DOHH2 (cell line): ENCODE measurements around the gene NAP1L5.

ENCODE experiments used
- H3F3A ChIP-seq: fragments of 200-600 bp; sonication (generic), shearing (Covaris generic); 2 replicates; pipeline ENCODE4 v1.6.0; 2016; ENCODE audit warnings: antibody characterized with exemption, mild to moderate bottlenecking; ENCODE audit not compliant: control insufficient read depth, insufficient read depth
- H3K27ac ChIP-seq: fragments of 200-600 bp; sonication (generic); 2 replicates; pipeline ENCODE4 v1.5.1; 2014; ENCODE audit warnings: low read depth, mild to moderate bottlenecking, low read length, moderate library complexity
- H3K27me3 ChIP-seq: fragments of 200-600 bp; sonication (generic); 2 replicates; pipeline ENCODE4 v1.6.1; 2014; ENCODE audit warnings: mild to moderate bottlenecking, low read length, mixed read lengths; ENCODE audit not compliant: control insufficient read depth
- H3K36me3 ChIP-seq: fragments of 200-600 bp; sonication (generic); 2 replicates; pipeline ENCODE4 v1.6.1; 2014; ENCODE audit warnings: mild to moderate bottlenecking, low read length, moderate library complexity, mixed read lengths; ENCODE audit not compliant: control insufficient read depth
- H3K4me1 ChIP-seq: fragments of 200-600 bp; sonication (generic); 2 replicates; pipeline ENCODE4 v1.6.1; 2014; ENCODE audit warnings: mild to moderate bottlenecking, low read length, mixed read lengths; ENCODE audit not compliant: control insufficient read depth
- H3K4me2 ChIP-seq: fragments of 200-600 bp; sonication (generic); 2 replicates; pipeline ENCODE4 v1.6.0; 2014; ENCODE audit warnings: mild to moderate bottlenecking, low read length, moderate library complexity
- H3K4me3 ChIP-seq: fragments of 200-600 bp; sonication (generic); 2 replicates; pipeline ENCODE4 v1.5.1; 2014; ENCODE audit warnings: mild to moderate bottlenecking, low read length, mixed read lengths
- H3K79me2 ChIP-seq: fragments of 200-600 bp; sonication (generic); 2 replicates; pipeline ENCODE4 v1.6.1; 2014; ENCODE audit warnings: mild to moderate bottlenecking, low read length, mixed read lengths; ENCODE audit not compliant: control insufficient read depth
- H3K9me2 ChIP-seq: fragments of 200-600 bp; sonication (generic); replicated peaks from 2 replicates; pipeline ENCODE4 v1.6.1; 2014; ENCODE audit warnings: mild to moderate bottlenecking, low read length, mixed read lengths; ENCODE audit not compliant: control insufficient read depth
- H3K9me3 ChIP-seq: fragments of 200-600 bp; sonication (generic); 2 replicates; pipeline ENCODE4 v1.6.1; 2014; ENCODE audit warnings: antibody characterized with exemption, low read length, mixed read lengths; ENCODE audit not compliant: control insufficient read depth, insufficient read depth
- H4K20me1 ChIP-seq: fragments of 200-600 bp; sonication (generic); 2 replicates; pipeline ENCODE4 v1.6.0; 2014; ENCODE audit warnings: low read depth, mild to moderate bottlenecking, antibody characterized with exemption, low read length, moderate library complexity; ENCODE audit not compliant: control insufficient read depth, insufficient read depth
- EZH2phosphoT487 ChIP-seq: fragments of 200-600 bp; sonication (generic); IDR thresholded peaks from 2 replicates; pipeline ENCODE4 v1.6.1; 2017; ENCODE audit warnings: borderline replicate concordance, mild to moderate bottlenecking, antibody characterized with exemption, low read length, moderate library complexity, mixed read lengths
- TF ChIP-seq, protein P1 (sequence below): fragments of 200-600 bp; sonication (generic); IDR thresholded peaks from one replicate; pipeline ENCODE4 v1.5.1; 2014; ENCODE audit warnings: antibody characterized with exemption, mild to moderate bottlenecking, low read depth, low read length; ENCODE audit not compliant: poor library complexity, severe bottlenecking

NAP1L5 gene

DNA sequence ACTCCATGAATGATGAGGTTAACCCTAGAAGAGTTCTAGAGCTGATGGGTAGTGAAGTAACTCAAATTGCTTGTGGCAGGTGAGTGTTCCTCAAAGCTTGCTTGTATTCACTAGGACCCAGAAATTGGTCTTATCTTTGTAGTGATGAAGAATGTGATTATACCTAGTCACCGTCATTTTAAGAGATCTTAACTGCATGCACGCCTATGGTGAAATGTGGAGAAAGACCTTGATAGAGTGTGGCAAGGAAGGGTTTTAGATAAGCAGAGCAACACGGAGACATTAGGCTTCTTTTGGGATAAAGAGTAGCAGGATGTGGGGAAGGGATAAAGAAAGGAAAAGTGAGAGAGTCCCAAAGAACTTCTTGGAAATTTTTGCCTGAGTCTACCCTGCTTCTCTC is 42.4 kb downstream of the NAP1L5 start:
- no peaks in the 10 kb centered on the region for H3K79me2 ChIP-seq
- H3F3A ChIP-seq = no peaks in the 10 kb centered on the region
- TF ChIP-seq, protein P1, sequence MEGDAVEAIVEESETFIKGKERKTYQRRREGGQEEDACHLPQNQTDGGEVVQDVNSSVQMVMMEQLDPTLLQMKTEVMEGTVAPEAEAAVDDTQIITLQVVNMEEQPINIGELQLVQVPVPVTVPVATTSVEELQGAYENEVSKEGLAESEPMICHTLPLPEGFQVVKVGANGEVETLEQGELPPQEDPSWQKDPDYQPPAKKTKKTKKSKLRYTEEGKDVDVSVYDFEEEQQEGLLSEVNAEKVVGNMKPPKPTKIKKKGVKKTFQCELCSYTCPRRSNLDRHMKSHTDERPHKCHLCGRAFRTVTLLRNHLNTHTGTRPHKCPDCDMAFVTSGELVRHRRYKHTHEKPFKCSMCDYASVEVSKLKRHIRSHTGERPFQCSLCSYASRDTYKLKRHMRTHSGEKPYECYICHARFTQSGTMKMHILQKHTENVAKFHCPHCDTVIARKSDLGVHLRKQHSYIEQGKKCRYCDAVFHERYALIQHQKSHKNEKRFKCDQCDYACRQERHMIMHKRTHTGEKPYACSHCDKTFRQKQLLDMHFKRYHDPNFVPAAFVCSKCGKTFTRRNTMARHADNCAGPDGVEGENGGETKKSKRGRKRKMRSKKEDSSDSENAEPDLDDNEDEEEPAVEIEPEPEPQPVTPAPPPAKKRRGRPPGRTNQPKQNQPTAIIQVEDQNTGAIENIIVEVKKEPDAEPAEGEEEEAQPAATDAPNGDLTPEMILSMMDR = no peak
- TF ChIP-seq EZH2phosphoT487 = no peak
- no peaks in the 10 kb centered on the region for H3K27me3 ChIP-seq
- H3K4me2 ChIP-seq = no peak overlapping the region
- peaks cover 4% of the 10 kb centered on the region; the same call in 1 of the 2 replicates for H3K36me3 ChIP-seq
- H3K4me3 ChIP-seq = no peak overlapping the region
- H3K9me2 ChIP-seq = no peaks in the 10 kb centered on the region
- H3K27ac ChIP-seq = no peak overlapping the region
- H4K20me1 ChIP-seq = no peaks in the 10 kb centered on the region; the same call in 1 of the 2 replicates
- H3K9me3 ChIP-seq = no peaks in the 10 kb centered on the region
- H3K4me1 ChIP-seq = no peaks in the 10 kb centered on the region

DNA sequence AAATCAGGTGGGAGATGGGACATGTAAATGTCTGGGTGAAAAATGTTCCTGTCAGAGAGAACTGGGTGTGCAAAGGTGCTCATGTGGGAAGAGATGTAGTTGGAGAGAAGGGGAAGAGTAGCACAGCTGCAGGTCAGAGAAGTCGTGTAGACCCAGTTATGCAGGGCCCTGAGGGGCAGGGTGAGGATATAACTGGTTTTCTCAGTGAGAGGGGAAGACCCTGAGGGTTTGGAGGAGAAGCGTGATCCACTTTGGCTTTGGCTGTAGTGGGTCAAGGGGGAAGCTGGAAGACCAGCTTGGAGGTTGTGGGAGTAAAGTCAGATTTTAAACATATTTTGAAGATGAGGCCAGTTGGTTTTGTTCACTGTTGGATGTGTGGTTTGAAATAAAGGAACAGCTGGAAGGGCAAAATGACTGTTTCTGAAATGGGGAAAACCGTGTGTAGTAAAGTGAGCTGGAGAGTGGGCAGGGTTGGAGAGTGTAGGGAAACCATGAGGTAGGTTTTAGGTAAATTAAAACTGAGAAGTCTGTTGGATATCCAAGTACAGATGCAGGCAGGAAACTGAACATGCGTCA is 44.2 kb downstream of the NAP1L5 start:
- Histone ChIP-seq H4K20me1 (no peaks in the 10 kb centered on the region; the same call in 1 of the 2 replicates), H3K9me2 (no peaks in the 10 kb centered on the region), H3K9me3 (no peaks in the 10 kb centered on the region), H3K4me2 (no peak overlapping the region), H3K36me3 (peaks cover 4% of the 10 kb centered on the region; the same call in 1 of the 2 replicates), H3K79me2 (no peaks in the 10 kb centered on the region), H3F3A (no peaks in the 10 kb centered on the region), H3K4me1 (no peaks in the 10 kb centered on the region), H3K27me3 (no peaks in the 10 kb centered on the region), H3K27ac (no peak overlapping the region), H3K4me3 (no peak overlapping the region)
- no peak for TF ChIP-seq EZH2phosphoT487
- TF ChIP-seq, protein P1 = no peak

DNA sequence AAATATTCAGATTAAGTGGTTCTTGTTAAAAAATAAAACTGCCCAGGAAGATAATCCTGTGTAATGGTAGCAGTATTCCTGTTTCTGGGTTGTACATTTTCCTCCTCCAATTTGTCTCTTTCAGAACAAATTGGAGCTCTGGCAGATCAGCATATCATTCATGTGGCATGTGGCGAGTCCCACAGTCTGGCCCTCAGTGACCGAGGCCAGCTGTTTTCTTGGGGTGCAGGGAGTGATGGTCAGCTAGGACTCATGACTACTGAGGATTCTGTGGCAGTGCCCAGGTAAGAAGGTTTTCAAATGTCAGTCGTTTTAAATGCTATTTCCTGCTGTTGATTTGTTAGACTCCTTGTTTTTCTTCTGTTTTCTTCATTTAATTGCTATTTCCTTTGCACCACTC is 47.9 kb downstream of the NAP1L5 start:
- Histone ChIP-seq H3K9me2 (no peaks in the 10 kb centered on the region), H3K27me3 (no peaks in the 10 kb centered on the region), H3K9me3 (no peaks in the 10 kb centered on the region), H3K4me1 (no peaks in the 10 kb centered on the region), H3K79me2 (no peaks in the 10 kb centered on the region), H3K4me2 (no peak overlapping the region), H3K4me3 (no peak overlapping the region), H3K27ac (no peak overlapping the region), H3K36me3 (no peaks in the 10 kb centered on the region), H4K20me1 (no peaks in the 10 kb centered on the region), H3F3A (no peaks in the 10 kb centered on the region)
- TF ChIP-seq, protein P1 = no peak
- TF ChIP-seq EZH2phosphoT487 = no peak
